ENCODE measurements around the gene PTPN6. TPM values are rescaled to one million over a fixed set of nuclear protein-coding genes. Genes with fewer than 3 reads are reported as not detected.

The PTPN6 gene
- total RNA-seq, 1 experiment from 2014 or later, result 0.39 TPM

DNA sequence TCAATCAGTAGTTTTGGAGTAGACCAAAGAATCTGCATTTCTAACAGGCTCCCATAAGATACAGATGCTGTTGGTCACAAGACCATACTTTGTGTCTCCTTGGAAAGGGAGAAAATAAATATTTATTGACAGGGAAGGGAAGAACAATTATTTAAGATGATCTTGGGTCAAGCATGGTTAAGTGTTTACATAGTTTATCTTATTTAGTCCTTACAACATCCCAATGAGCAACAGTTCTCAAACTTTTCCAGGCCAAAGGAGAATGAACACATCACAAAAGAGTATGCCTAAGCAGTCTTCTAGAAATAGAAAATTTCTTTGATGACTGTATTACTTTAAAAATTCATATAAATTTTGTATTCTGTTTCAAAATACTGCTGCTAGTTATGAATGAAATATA is 58.4 kb downstream of the PTPN6 start:
- DNase-seq (ENCODE audit: low read depth), result no peak

Other genes with a start within 250 kb of the PTPN6 start
- gene COPS7A, start 227.3 kb upstream of the PTPN6 start, total RNA-seq (2014; rRNA removed; shearing (Covaris generic)), result 60.2 and 66.0 TPM in 2 replicates
- 274 and 278 TPM in 2 replicates for gene MLF2, start 198.2 kb upstream of the PTPN6 start, total RNA-seq (2014; rRNA removed; shearing (Covaris generic))
- gene PTMS, start 185.0 kb upstream of the PTPN6 start, total RNA-seq (2014; rRNA removed; shearing (Covaris generic)), result 136 and 216 TPM in 2 replicates
- not detected in 2 replicates for gene LAG3, start 178.8 kb upstream of the PTPN6 start, total RNA-seq (2014; rRNA removed; shearing (Covaris generic))
- gene CD4, start 161.8 kb upstream of the PTPN6 start, total RNA-seq (2014; rRNA removed; shearing (Covaris generic)), result not detected in 2 replicates
- gene GPR162, start 129.5 kb upstream of the PTPN6 start, total RNA-seq (2014; rRNA removed; shearing (Covaris generic)), result 2.1 TPM in 1 of 2 replicates, not detected in the other
- 18.8 and 34.4 TPM in 2 replicates for gene P3H3, start 122.9 kb upstream of the PTPN6 start, total RNA-seq (2014; rRNA removed; shearing (Covaris generic))
- gene GNB3, start 110.4 kb upstream of the PTPN6 start, total RNA-seq (2014; rRNA removed; shearing (Covaris generic)), result 0.57 TPM in 1 of 2 replicates, not detected in the other
- 123 and 126 TPM in 2 replicates for gene CDCA3, start 100.1 kb upstream of the PTPN6 start, total RNA-seq (2014; rRNA removed; shearing (Covaris generic))
- 47.3 and 79.3 TPM in 2 replicates for gene USP5, start 99.2 kb upstream of the PTPN6 start, total RNA-seq (2014; rRNA removed; shearing (Covaris generic))
- 1,942 and 2,129 TPM in 2 replicates for gene TPI1, start 83.8 kb upstream of the PTPN6 start, total RNA-seq (2014; rRNA removed; shearing (Covaris generic))
- gene SPSB2, start 78.1 kb upstream of the PTPN6 start, total RNA-seq (2014; rRNA removed; shearing (Covaris generic)), result 6.1 and 7.7 TPM in 2 replicates
- gene LRRC23, start 46.5 kb upstream of the PTPN6 start, total RNA-seq (2014; rRNA removed; shearing (Covaris generic)), result 3.6 and 11.0 TPM in 2 replicates
- gene ENO2, start 36.8 kb upstream of the PTPN6 start, total RNA-seq (2014; rRNA removed; shearing (Covaris generic)), result 29.1 and 30.0 TPM in 2 replicates
- 3.9 and 25.0 TPM in 2 replicates for gene ATN1, start 23.4 kb upstream of the PTPN6 start, total RNA-seq (2014; rRNA removed; shearing (Covaris generic))
- not detected in 2 replicates for gene RNU7-1, start 7.5 kb upstream of the PTPN6 start, total RNA-seq (2014; rRNA removed; shearing (Covaris generic))
- 192 and 242 TPM in 2 replicates for gene C12orf57, start 7.3 kb upstream of the PTPN6 start, total RNA-seq (2014; rRNA removed; shearing (Covaris generic))
- 203 and 222 TPM in 2 replicates for gene PHB2, start 19.3 kb downstream of the PTPN6 start, total RNA-seq (2014; rRNA removed; shearing (Covaris generic))
- gene EMG1, start 19.6 kb downstream of the PTPN6 start, total RNA-seq (2014; rRNA removed; shearing (Covaris generic)), result 42.9 and 52.9 TPM in 2 replicates
- 26.1 and 26.7 TPM in 2 replicates for gene LPCAT3, start 67.1 kb downstream of the PTPN6 start, total RNA-seq (2014; rRNA removed; shearing (Covaris generic))
- 59.0 and 68.3 TPM in 2 replicates for gene C1S, start 109.4 kb downstream of the PTPN6 start, total RNA-seq (2014; rRNA removed; shearing (Covaris generic))
- gene C1R, start 141.1 kb downstream of the PTPN6 start, total RNA-seq (2014; rRNA removed; shearing (Covaris generic)), result 88.8 and 112 TPM in 2 replicates
- gene C1RL, start 157.9 kb downstream of the PTPN6 start, total RNA-seq (2014; rRNA removed; shearing (Covaris generic)), result 14.3 and 22.1 TPM in 2 replicates
- gene RBP5, start 177.5 kb downstream of the PTPN6 start, total RNA-seq (2014; rRNA removed; shearing (Covaris generic)), result not detected in 2 replicates
- 7.7 and 29.7 TPM in 2 replicates for gene CLSTN3, start 179.0 kb downstream of the PTPN6 start, total RNA-seq (2014; rRNA removed; shearing (Covaris generic))
- gene PEX5, start 238.3 kb downstream of the PTPN6 start, total RNA-seq (2014; rRNA removed; shearing (Covaris generic)), result 13.9 and 18.0 TPM in 2 replicates